BLaER1 (cell line): ENCODE measurements around the gene CANX.
"Not testable (repeated sequence)": the region's sequence is repeated elsewhere in the genome, so short reads cannot be mapped to it uniquely, and the experiment has no call there.

Experiments
- H3K27ac ChIP-seq: shearing (Covaris generic); formaldehyde crosslinking; 2 replicates; pipeline ENCODE4 v1.8.1; 2022
- H3K27me3 ChIP-seq: shearing (Covaris generic); formaldehyde crosslinking; 2 replicates; pipeline ENCODE4 v1.8.1; 2022
- H3K36me3 ChIP-seq: shearing (Covaris generic); formaldehyde crosslinking; 2 replicates; pipeline ENCODE4 v1.8.1; 2022
- H3K4me1 ChIP-seq: shearing (Covaris generic); formaldehyde crosslinking; 2 replicates; pipeline ENCODE4 v1.8.1; 2022
- H3K4me2 ChIP-seq: shearing (Covaris generic); formaldehyde crosslinking; 2 replicates; pipeline ENCODE4 v1.8.1; 2022
- H3K4me3 ChIP-seq: shearing (Covaris generic); formaldehyde crosslinking; 2 replicates; pipeline ENCODE4 v1.8.1; 2022
- H3K9ac ChIP-seq: shearing (Covaris generic); formaldehyde crosslinking; 2 replicates; pipeline ENCODE4 v1.8.1; 2022
- H3K9me3 ChIP-seq: shearing (Covaris generic); formaldehyde crosslinking; 2 replicates; pipeline ENCODE4 v1.8.1; 2022
- H4K20me1 ChIP-seq: shearing (Covaris generic); formaldehyde crosslinking; 2 replicates; pipeline ENCODE4 v1.8.1; 2022
- Cebpa-rat ChIP-seq: shearing (Covaris generic); IDR thresholded peaks from 2 replicates; pipeline ENCODE4 v1.8.1; 2022

CANX gene

GRCh38 chr5:179730852-179731251 is 32.1 kb downstream of the CANX start:
- Histone ChIP-seq H3K27me3 (no peaks in the 10 kb centered on the region), H3K4me1 (peaks cover 27% of the 10 kb centered on the region), H3K27ac (no peak overlapping the region), H3K4me3 (no peak overlapping the region), H3K9ac (no peak overlapping the region), H3K9me3 (no peaks in the 10 kb centered on the region), H3K36me3 (peaks cover 58% of the 10 kb centered on the region), H4K20me1 (peaks cover 30% of the 10 kb centered on the region), H3K4me2 (no peak overlapping the region)
- no peak for TF ChIP-seq Cebpa-rat

- H3K9ac ChIP-seq = peak overlapping the region; percentile 99; the same call in 1 of the 2 replicates
- peak overlapping the region; percentile 97 for H3K4me3 ChIP-seq
- peak overlapping the region; percentile 28; the same call in 1 of the 2 replicates for H3K27ac ChIP-seq
- peaks cover 40% of the 10 kb centered on the region for H4K20me1 ChIP-seq
- TF ChIP-seq Cebpa-rat = no peak
- H3K4me1 ChIP-seq = peaks cover 38% of the 10 kb centered on the region
- peak overlapping the region; percentile 64 for H3K4me2 ChIP-seq
- no peaks in the 10 kb centered on the region for H3K9me3 ChIP-seq
- no peaks in the 10 kb centered on the region for H3K27me3 ChIP-seq
- H3K36me3 ChIP-seq = peaks cover 58% of the 10 kb centered on the region
These were observed 33.1 kb downstream of the CANX start for GRCh38 chr5:179731791-179732411.

- no peaks in the 10 kb centered on the region for H3K9me3 ChIP-seq
- peak within 1 kb of the TSS; percentile 98 for H3K27ac ChIP-seq
- no peaks in the 10 kb centered on the region for H3K27me3 ChIP-seq
- TF ChIP-seq Cebpa-rat = no peak
- peak within 1 kb of the TSS; percentile 97 for H3K4me3 ChIP-seq
- H3K4me1 ChIP-seq = peaks cover 38% of the 10 kb centered on the region
- H3K4me2 ChIP-seq = peak within 1 kb of the TSS; percentile 88
- H4K20me1 ChIP-seq = peaks cover 46% of the 10 kb centered on the region
- peak within 1 kb of the TSS; percentile 99 for H3K9ac ChIP-seq
- peaks cover 58% of the 10 kb centered on the region for H3K36me3 ChIP-seq
These were observed 33.7 kb downstream of the CANX start, which contains the start of gene MAML1 for GRCh38 chr5:179732412-179732917. Gene MAML1, plus strand, starts transcription at chr5:179732822. Its CDS starts 291 bp downstream, at chr5:179733113.

- H4K20me1 ChIP-seq = peaks cover 53% of the 10 kb centered on the region
- no peak for TF ChIP-seq Cebpa-rat
- H3K4me1 ChIP-seq = peaks cover 42% of the 10 kb centered on the region
- peak overlapping the region; percentile 98 for H3K27ac ChIP-seq
- H3K9me3 ChIP-seq = no peaks in the 10 kb centered on the region
- no peaks in the 10 kb centered on the region for H3K27me3 ChIP-seq
- H3K4me2 ChIP-seq = peak overlapping the region; percentile 88
- H3K9ac ChIP-seq = peak overlapping the region; percentile 99
- H3K36me3 ChIP-seq = peaks cover 58% of the 10 kb centered on the region
- H3K4me3 ChIP-seq = peak overlapping the region; percentile 97
These were observed 34.4 kb downstream of the CANX start for GRCh38 chr5:179732918-179733771.

- Histone ChIP-seq H3K4me1 (peaks cover 42% of the 10 kb centered on the region), H3K9me3 (no peaks in the 10 kb centered on the region), H3K36me3 (peaks cover 57% of the 10 kb centered on the region), H4K20me1 (peaks cover 59% of the 10 kb centered on the region), H3K9ac (peak overlapping the region; percentile 99), H3K27me3 (no peaks in the 10 kb centered on the region), H3K4me3 (peak overlapping the region; percentile 97), H3K27ac (peak overlapping the region; percentile 98), H3K4me2 (peak overlapping the region; percentile 88)
- no peak for TF ChIP-seq Cebpa-rat
These were observed 35.0 kb downstream of the CANX start for GRCh38 chr5:179733772-179734126.

- Histone ChIP-seq H3K4me1 (peaks cover 42% of the 10 kb centered on the region), H3K36me3 (peaks cover 57% of the 10 kb centered on the region), H3K4me2 (peak overlapping the region; percentile 88), H4K20me1 (peaks cover 68% of the 10 kb centered on the region), H3K4me3 (peak overlapping the region; percentile 97), H3K9ac (peak overlapping the region; percentile 99), H3K27ac (no peak overlapping the region), H3K9me3 (no peaks in the 10 kb centered on the region), H3K27me3 (no peaks in the 10 kb centered on the region)
- no peak for TF ChIP-seq Cebpa-rat
These were observed 35.9 kb downstream of the CANX start for GRCh38 chr5:179734536-179735164.

- Histone ChIP-seq H3K4me3 (no peak overlapping the region), H3K27ac (no peak overlapping the region), H3K9ac (no peak overlapping the region), H3K9me3 (no peaks in the 10 kb centered on the region), H4K20me1 (peaks cover 100% of the 10 kb centered on the region), H3K4me1 (peaks cover 35% of the 10 kb centered on the region), H3K4me2 (no peak overlapping the region), H3K36me3 (peaks cover 73% of the 10 kb centered on the region), H3K27me3 (no peaks in the 10 kb centered on the region)
- TF ChIP-seq Cebpa-rat = no peak
These were observed 40.0 kb downstream of the CANX start for GRCh38 chr5:179738742-179739141.

- Histone ChIP-seq H4K20me1 (peaks cover 94% of the 10 kb centered on the region), H3K36me3 (peaks cover 88% of the 10 kb centered on the region)
- H3K4me3 ChIP-seq = not testable (repeated sequence)
These were observed 45.3 kb downstream of the CANX start for GRCh38 chr5:179744106-179744505.

GRCh38 chr5:179746872-179747271 is 48.1 kb downstream of the CANX start:
- Histone ChIP-seq H3K4me3 (no peak overlapping the region), H3K27me3 (no peaks in the 10 kb centered on the region), H3K9me3 (peaks cover 6% of the 10 kb centered on the region; the same call in 1 of the 2 replicates), H3K9ac (no peak overlapping the region), H4K20me1 (peaks cover 94% of the 10 kb centered on the region), H3K4me2 (no peak overlapping the region), H3K4me1 (peaks cover 11% of the 10 kb centered on the region), H3K36me3 (peaks cover 88% of the 10 kb centered on the region), H3K27ac (no peak overlapping the region)
- no peak for TF ChIP-seq Cebpa-rat

More at GRCh38 chr5:179744106-179744505, 45.3 kb downstream of the CANX start:
- not testable (repeated sequence) for H3K4me1 ChIP-seq, H3K27ac ChIP-seq, H3K27me3 ChIP-seq, H3K9me3 ChIP-seq, H3K4me2 ChIP-seq, H3K9ac ChIP-seq

GRCh38 chr5:179747811-179748210 is 49.0 kb downstream of the CANX start:
- Histone ChIP-seq H3K27ac (no peak overlapping the region), H3K4me1 (peaks cover 11% of the 10 kb centered on the region), H3K9me3 (peaks cover 6% of the 10 kb centered on the region; the same call in 1 of the 2 replicates), H3K27me3 (no peaks in the 10 kb centered on the region), H3K36me3 (peaks cover 82% of the 10 kb centered on the region), H3K9ac (no peak overlapping the region), H3K4me2 (no peak overlapping the region), H3K4me3 (no peak overlapping the region), H4K20me1 (peaks cover 92% of the 10 kb centered on the region)
- TF ChIP-seq Cebpa-rat = no peak
